ENCODE measurements around the gene LHX8. TPM values are rescaled to one million over a fixed set of nuclear protein-coding genes. Genes with fewer than 3 reads are reported as not detected.

The LHX8 gene
- polyA plus RNA-seq, 1 donor (not counting 4 experiments of a cell fraction or from before 2014, with no cell fraction given): not detected

- no peaks in the 10 kb centered on the region for H3K9me1 ChIP-seq (ENCODE audit: control insufficient read depth, extremely low read depth, insufficient read depth, low read length)
- FAIRE-seq: no peak
- no peaks in the 10 kb centered on the region for H3K36me3 ChIP-seq (ENCODE audit: control insufficient read depth in 2 of 2, extremely low read depth in 1 of 2, insufficient read depth in 2 of 2, low read length in 2 of 2)
- DNase-seq (ENCODE audit: low read depth, low spot score): no peak
- peaks cover 42% of the 10 kb centered on the region for H3K27me3 ChIP-seq (ENCODE audit: control insufficient read depth, extremely low read depth, insufficient read depth, low read length)
- no peaks in the 10 kb centered on the region for H3K9me3 ChIP-seq (ENCODE audit: control insufficient read depth, low read depth, low read length)
- no peaks in the 10 kb centered on the region for H3K4me1 ChIP-seq (ENCODE audit: control insufficient read depth, extremely low read depth, insufficient read depth, low read length)
- no peak overlapping the region for H3K27ac ChIP-seq (ENCODE audit: control insufficient read depth, insufficient read depth, low read length)
- dilution Hi-C loops (cut with MboI; ENCODE audit: extremely low pct_ligation_motif_present, low sequenced_read_pairs): no loop called here
- no peak overlapping the region for H3K9ac ChIP-seq (ENCODE audit: control insufficient read depth, extremely low read depth, insufficient read depth, low read length)
- TF ChIP-seq EZH2 (IDR thresholded peaks at IDR 0.05; ENCODE audit: low read length) (no peak), CTCF (optimal IDR thresholded peaks at IDR 0.05 in 1 of 3, IDR thresholded peaks at IDR 0.05 in 1 of 3, conservative IDR thresholded peaks at IDR 0.05 in 1 of 3; ENCODE audit: extremely low read depth in 1 of 3, insufficient read depth in 2 of 3, low read length in 3 of 3) (no peak)
- no peaks in the 10 kb centered on the region for H4K20me1 ChIP-seq (ENCODE audit: control insufficient read depth, extremely low read depth, insufficient read depth, low read length)
- H3K4me2 ChIP-seq (ENCODE audit: control insufficient read depth, extremely low read depth, insufficient read depth, low read depth, low read length): no peak overlapping the region
- H2AFZ ChIP-seq (ENCODE audit: control insufficient read depth, low read length): no peak overlapping the region
- no peak overlapping the region for H3K4me3 ChIP-seq (ENCODE audit: control insufficient read depth in 2 of 3, extremely low read depth in 1 of 3, insufficient read depth in 2 of 3, low read depth in 1 of 3, low read length in 3 of 3)
- no peaks in the 10 kb centered on the region for H3K79me2 ChIP-seq (ENCODE audit: control insufficient read depth, insufficient read depth, low read length)
These were observed 10.4 kb upstream of the LHX8 start for GRCh38 chr1:75123756-75124155.

- H3K27me3 ChIP-seq (ENCODE audit: control insufficient read depth, extremely low read depth, insufficient read depth, low read length): peaks cover 49% of the 10 kb centered on the region
- H3K36me3 ChIP-seq (ENCODE audit: control insufficient read depth in 2 of 2, extremely low read depth in 1 of 2, insufficient read depth in 2 of 2, low read length in 2 of 2): no peaks in the 10 kb centered on the region
- no peaks in the 10 kb centered on the region for H3K9me1 ChIP-seq (ENCODE audit: control insufficient read depth, extremely low read depth, insufficient read depth, low read length)
- H2AFZ ChIP-seq (ENCODE audit: control insufficient read depth, low read length): no peak overlapping the region
- no peaks in the 10 kb centered on the region for H4K20me1 ChIP-seq (ENCODE audit: control insufficient read depth, extremely low read depth, insufficient read depth, low read length)
- H3K4me1 ChIP-seq (ENCODE audit: control insufficient read depth, extremely low read depth, insufficient read depth, low read length): no peaks in the 10 kb centered on the region
- DNase-seq (ENCODE audit: low read depth, low spot score) (no peak), FAIRE-seq (no peak)
- no peaks in the 10 kb centered on the region for H3K9me3 ChIP-seq (ENCODE audit: control insufficient read depth, low read depth, low read length)
- peak; percentile 33 for TF ChIP-seq EZH2 (IDR thresholded peaks at IDR 0.05; ENCODE audit: low read length)
- no peak for TF ChIP-seq CTCF (optimal IDR thresholded peaks at IDR 0.05 in 1 of 3, IDR thresholded peaks at IDR 0.05 in 1 of 3, conservative IDR thresholded peaks at IDR 0.05 in 1 of 3; ENCODE audit: extremely low read depth in 1 of 3, insufficient read depth in 2 of 3, low read length in 3 of 3)
- dilution Hi-C loops (cut with MboI; ENCODE audit: extremely low pct_ligation_motif_present, low sequenced_read_pairs): no loop called here
- no peak overlapping the region for H3K4me3 ChIP-seq (ENCODE audit: control insufficient read depth in 2 of 3, extremely low read depth in 1 of 3, insufficient read depth in 2 of 3, low read depth in 1 of 3, low read length in 3 of 3)
- H3K79me2 ChIP-seq (ENCODE audit: control insufficient read depth, insufficient read depth, low read length): no peaks in the 10 kb centered on the region
- no peak overlapping the region for H3K4me2 ChIP-seq (ENCODE audit: control insufficient read depth, extremely low read depth, insufficient read depth, low read depth, low read length)
- no peak overlapping the region for H3K9ac ChIP-seq (ENCODE audit: control insufficient read depth, extremely low read depth, insufficient read depth, low read length)
- no peak overlapping the region for H3K27ac ChIP-seq (ENCODE audit: control insufficient read depth, insufficient read depth, low read length)
These were observed 9.7 kb upstream of the LHX8 start for GRCh38 chr1:75124510-75124909.
